NAMALWA (cell line): Measurements from ENCODE around the gene MADCAM1.

Source experiments
- DNase-seq: peaks from one replicate; pipeline ENCODE4 v3.0.0-alpha.2; 2015; ENCODE audit warnings: low spot score

Gene MADCAM1

GRCh38 chr19:532561-533363 lies 36.5 kb downstream of the MADCAM1 start:
- peak; percentile 85 for DNase-seq

GRCh38 chr19:533364-534058 lies 37.2 kb downstream of the MADCAM1 start:
- DNase-seq: no peak

GRCh38 chr19:534088-534487 lies 37.8 kb downstream of the MADCAM1 start:
- DNase-seq: no peak

- DNase-seq: no peak
These were observed 38.9 kb downstream of the MADCAM1 start for GRCh38 chr19:535017-535835.

GRCh38 chr19:536031-536880 lies 40.0 kb downstream of the MADCAM1 start:
- DNase-seq: no peak

GRCh38 chr19:536881-537404 lies 40.7 kb downstream of the MADCAM1 start:
- DNase-seq: no peak

- DNase-seq: no peak
These were observed 42.5 kb downstream of the MADCAM1 start for GRCh38 chr19:538641-539428.

- no peak for DNase-seq
These were observed 43.2 kb downstream of the MADCAM1 start for GRCh38 chr19:539429-540030.

- DNase-seq: no peak
These were observed 44.8 kb downstream of the MADCAM1 start for GRCh38 chr19:540867-541637.

- DNase-seq: no peak
These were observed 45.4 kb downstream of the MADCAM1 start for GRCh38 chr19:541699-542098.

GRCh38 chr19:542173-542866 lies 46.0 kb downstream of the MADCAM1 start:
- DNase-seq: no peak

GRCh38 chr19:543910-544608 lies 47.8 kb downstream of the MADCAM1 start, which contains the start of gene GZMM:
Gene GZMM (plus strand): TSS chr19:544053. CDS start chr19:544072, 19 bp downstream.
- DNase-seq: peak; percentile 38

GRCh38 chr19:547117-547516 lies 50.8 kb downstream of the MADCAM1 start:
- DNase-seq: no peak

GRCh38 chr19:547836-548720 lies 51.8 kb downstream of the MADCAM1 start:
- no peak for DNase-seq

- DNase-seq: no peak
These were observed 52.9 kb downstream of the MADCAM1 start for GRCh38 chr19:548886-549830.

- no peak for DNase-seq
These were observed 58.5 kb downstream of the MADCAM1 start for GRCh38 chr19:554817-555216.
